Adrenal gland (tissue), 12 donors: ENCODE data around the gene SP8. TPM values are rescaled to one million over a fixed set of nuclear protein-coding genes. Genes with fewer than 3 reads are reported as not detected.

Source experiments
- DNase-seq, 7 donors: peaks; one replicate each; pipeline ENCODE4 v3.0.0-alpha.2; 2019 to 2020
- H3K27ac ChIP-seq, 5 donors: fragments of 200-600 bp; sonication (generic) in 4 of 5; 1 replicate in 3 of 5; 2 replicates in 2 of 5; pipeline versions ENCODE4 v1.5.1 to v1.8.0; 2016 to 2020; ENCODE audit warnings: mild to moderate bottlenecking in 1 of 5
- H3K27me3 ChIP-seq: fragments of 200-600 bp; 2 replicates; pipeline ENCODE4 v1.8.0; 2021
- H3K36me3 ChIP-seq, 2 donors: fragments of 200-600 bp; replicated peaks in 1 of 2; 1 replicate in 1 of 2; 2 replicates in 1 of 2; pipeline versions ENCODE4 v1.5.1 to v1.8.0; 2018 to 2022
- H3K4me1 ChIP-seq, 2 donors: fragments of 200-600 bp; replicated peaks in 1 of 2; 1 replicate in 1 of 2; 2 replicates in 1 of 2; pipeline versions ENCODE4 v1.5.1 to v1.8.0; 2018 to 2021
- H3K4me3 ChIP-seq, 4 donors: fragments of 200-600 bp; sonication (generic) in 3 of 4; one replicate each; pipeline ENCODE4 v1.5.1; 2016 to 2018
- H3K9me3 ChIP-seq, 3 donors: fragments of 200-600 bp; sonication (generic) in 1 of 3; replicated peaks in 1 of 3; 1 replicate in 2 of 3; 2 replicates in 1 of 3; pipeline versions ENCODE4 v1.5.1 to v1.8.0; 2016 to 2021
- POLR2A ChIP-seq, 2 donors: fragments of 450-650 bp; IDR thresholded peaks; one replicate each; pipeline ENCODE4 v1.6.1; 2017; ENCODE audit warnings: antibody characterized with exemption in 2 of 2, mild to moderate bottlenecking in 2 of 2, moderate library complexity in 1 of 2
- WGBS, 4 donors: extraction: QIAGEN DNeasy Blood & Tissue Kit in 2 of 4; methylation state at CpG; one replicate each; pipeline versions ENCODE4 v1.1.5 to v1.1.7; 2013 to 2017; 5-methylcytosine and 5-hydroxymethylcytosine counted together
- intact Hi-C, 2 donors: fragments of 100-400 bp; cut with DNase I; formaldehyde crosslinking; loops; one replicate each; pipeline versions ENCODE4 v1.14.1 to v1.15.0; 2022 to 2023
- polyA plus RNA-seq, 3 donors: library from polyadenylated mRNA; stranded (reverse); fragments of 200-250 nt in 2 of 3; fragments of 350-450 nt in 1 of 3; fragmentation: Illumina TruSeq in 1 of 3; extraction: RNeasy Lipid Tissue Mini Kit (QIAGEN cat#74804) in 1 of 3; gene quantifications; one replicate each; pipeline ENCODE4 v1.2.3, GENCODE V29; 2013 to 2014
- total RNA-seq, 9 donors: library from RNA; depleted of rRNA in 4 of 9; stranded (reverse); fragments of >200 nt in 4 of 9; fragments of 120-200 nt in 1 of 9; fragmentation: NEBNext Ultra II Directional in 1 of 9; extraction: Animal tissue kit (Norgen Biotek cat#: 25700) in 1 of 9; gene quantifications; one replicate each; pipeline versions ENCODE4 v1.1.0 to v1.2.4, GENCODE V29; 2013 to 2023
- TF ChIP-seq, protein P1 (sequence below), 6 experiments: fragments of 450-650 bp in 4 of 6; fragments of 200-600 bp in 2 of 6; sonication (generic) in 1 of 6; IDR thresholded peaks; 1 replicate in 5 of 6; 2 replicates in 1 of 6; pipeline versions ENCODE4 v1.5.1 to v1.8.0; 2016 to 2021; ENCODE audit warnings: antibody characterized with exemption in 6 of 6, mild to moderate bottlenecking in 2 of 6, moderate library complexity in 1 of 6
- donor health status: healthy with polysubstance abuse.
- donor health status: Bipolar disorder and iron deficiency.
- donor health status: DM: yes; HTN: yes; CAD: no.
- donor health status: DM: no; HTN: no; CAD: no.
- donor health status: DM: no; HTN: no; CAD: no.
- donor health status: DM: yes; HTN: yes; CAD: no.

SP8 gene
- total and polyA plus RNA-seq, 12 donors, result not detected

DNA sequence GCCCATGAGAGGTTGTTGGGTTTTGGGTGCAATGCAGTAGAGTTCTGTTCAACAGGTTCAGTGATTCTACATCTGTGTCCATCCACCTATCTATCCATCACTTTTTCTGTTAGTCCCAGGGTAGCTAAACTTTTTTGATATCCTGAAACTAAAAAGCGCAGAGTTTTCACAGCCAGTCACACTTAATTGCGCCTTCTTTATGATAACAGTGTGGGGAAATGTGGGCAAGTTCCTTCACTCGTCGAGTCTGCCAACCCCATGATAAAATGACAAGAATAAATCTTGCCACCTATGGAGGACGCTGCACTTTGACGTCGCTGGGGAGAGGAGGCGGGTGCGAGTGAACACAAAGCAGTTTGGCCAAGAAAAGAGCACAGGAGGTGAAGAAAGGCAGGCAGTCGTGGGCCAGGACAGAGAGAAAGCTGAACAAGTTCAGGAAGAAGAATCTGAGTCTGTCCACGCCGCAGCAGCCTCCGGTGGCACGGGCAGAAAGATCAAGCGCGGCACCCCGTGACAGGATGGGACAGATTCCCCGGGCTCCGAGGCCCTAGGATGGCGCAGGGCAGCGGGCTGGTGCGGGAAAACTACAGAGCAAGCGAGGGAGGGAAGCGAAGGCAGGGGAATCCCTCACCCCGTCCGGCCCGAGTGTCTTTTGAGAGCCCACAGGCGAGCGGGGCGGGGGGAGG is 9.2 kb downstream of the SP8 start:
- peak overlapping the region in 1 of 4 donors; percentile 40 for H3K4me3 ChIP-seq
- no peaks in the 10 kb centered on the region for H3K36me3 ChIP-seq
- H3K9me3 ChIP-seq, result no peaks in the 10 kb centered on the region
- peaks cover 97% of the 10 kb centered on the region for H3K27me3 ChIP-seq
- no peak overlapping the region for H3K27ac ChIP-seq
- intact Hi-C loops, result loop anchor here in 1 of 2 donors (10.0 kb wide), 1 partner anchor 477 kb away; no protein-coding TSS in a partner anchor
- TF ChIP-seq, protein P1, sequence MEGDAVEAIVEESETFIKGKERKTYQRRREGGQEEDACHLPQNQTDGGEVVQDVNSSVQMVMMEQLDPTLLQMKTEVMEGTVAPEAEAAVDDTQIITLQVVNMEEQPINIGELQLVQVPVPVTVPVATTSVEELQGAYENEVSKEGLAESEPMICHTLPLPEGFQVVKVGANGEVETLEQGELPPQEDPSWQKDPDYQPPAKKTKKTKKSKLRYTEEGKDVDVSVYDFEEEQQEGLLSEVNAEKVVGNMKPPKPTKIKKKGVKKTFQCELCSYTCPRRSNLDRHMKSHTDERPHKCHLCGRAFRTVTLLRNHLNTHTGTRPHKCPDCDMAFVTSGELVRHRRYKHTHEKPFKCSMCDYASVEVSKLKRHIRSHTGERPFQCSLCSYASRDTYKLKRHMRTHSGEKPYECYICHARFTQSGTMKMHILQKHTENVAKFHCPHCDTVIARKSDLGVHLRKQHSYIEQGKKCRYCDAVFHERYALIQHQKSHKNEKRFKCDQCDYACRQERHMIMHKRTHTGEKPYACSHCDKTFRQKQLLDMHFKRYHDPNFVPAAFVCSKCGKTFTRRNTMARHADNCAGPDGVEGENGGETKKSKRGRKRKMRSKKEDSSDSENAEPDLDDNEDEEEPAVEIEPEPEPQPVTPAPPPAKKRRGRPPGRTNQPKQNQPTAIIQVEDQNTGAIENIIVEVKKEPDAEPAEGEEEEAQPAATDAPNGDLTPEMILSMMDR (IDR thresholded peaks at IDR 0.05), result no peak
- no peak for TF ChIP-seq POLR2A (IDR thresholded peaks at IDR 0.05)
- peaks cover 0 to 11% of the 10 kb centered on the region in 2 donors for H3K4me1 ChIP-seq
- no peak for DNase-seq
- 7 to 9% (median 7%) methylated on average over 25 to 30 of the region's 30 CpGs for WGBS, 4 donors

DNA sequence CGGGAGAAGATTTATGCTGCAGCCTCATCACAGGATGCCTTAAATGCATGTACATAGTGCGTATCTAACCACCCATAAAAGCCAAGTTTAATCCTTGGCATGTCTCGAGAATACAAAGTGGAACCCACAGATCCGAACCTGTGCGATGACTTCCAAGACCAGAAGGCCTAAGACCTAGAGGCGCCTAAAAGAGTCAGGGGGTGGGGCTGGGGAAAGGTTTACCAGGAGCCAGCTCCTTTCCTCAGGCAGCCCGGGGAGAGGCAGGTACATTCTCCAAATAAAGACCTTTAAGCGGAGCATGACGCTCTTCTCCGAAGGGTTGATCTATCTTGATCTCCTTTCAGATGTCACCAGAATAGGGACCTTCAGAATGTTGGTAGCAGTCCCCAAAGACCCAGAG is 9.7 kb downstream of the SP8 start:
- Histone ChIP-seq H3K4me3 (no peak overlapping the region), H3K36me3 (no peaks in the 10 kb centered on the region), H3K9me3 (no peaks in the 10 kb centered on the region), H3K27ac (no peak overlapping the region), H3K4me1 (peaks cover 0 to 11% of the 10 kb centered on the region in 2 donors), H3K27me3 (peaks cover 92% of the 10 kb centered on the region)
- WGBS, 4 donors, result 21 to 26% (median 25%) methylated on average over 10 of the region's 10 CpGs
- no peak for DNase-seq
- TF ChIP-seq, protein P1 (IDR thresholded peaks at IDR 0.05), result no peak
- TF ChIP-seq POLR2A (IDR thresholded peaks at IDR 0.05), result no peak
- intact Hi-C loops, result loop anchor here in 1 of 2 donors (10.0 kb wide), 1 partner anchor 478 kb away; no protein-coding TSS in a partner anchor

DNA sequence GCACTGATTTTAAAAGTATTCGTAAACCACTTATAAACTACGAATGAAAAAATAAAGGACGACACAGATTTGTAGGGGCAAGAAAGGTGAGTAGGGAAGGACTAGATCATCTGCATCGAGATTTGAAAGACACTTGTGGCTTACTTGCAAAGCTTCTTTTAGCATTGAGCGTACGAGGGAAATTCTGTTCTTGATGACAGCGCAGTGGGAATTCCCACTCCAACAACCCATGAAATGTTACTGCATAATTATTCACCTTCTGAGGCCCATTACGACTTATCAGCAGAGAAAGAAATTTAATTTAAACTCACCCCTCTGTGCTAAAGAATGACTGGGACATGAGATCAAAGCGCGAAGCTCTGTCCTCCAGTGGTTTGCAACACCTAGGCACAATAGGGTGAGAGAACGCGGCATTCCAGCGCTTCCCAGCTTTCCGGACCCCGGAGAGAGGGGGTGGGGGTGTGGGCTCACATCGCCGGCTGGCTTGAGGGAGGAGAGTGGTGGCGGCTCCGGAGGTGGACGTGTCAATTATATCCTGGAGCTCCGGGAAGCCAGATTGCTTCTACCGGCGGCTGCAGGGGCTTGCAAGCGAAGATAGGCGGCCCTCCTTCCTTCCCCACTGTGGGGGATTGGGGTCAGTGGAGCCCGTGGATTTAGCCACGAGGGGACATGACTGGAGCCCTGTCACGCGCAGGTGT is 10.3 kb downstream of the SP8 start:
- TF ChIP-seq, protein P1 (IDR thresholded peaks at IDR 0.05), result no peak
- TF ChIP-seq POLR2A (IDR thresholded peaks at IDR 0.05), result no peak
- no peak overlapping the region for H3K27ac ChIP-seq
- intact Hi-C loops, result loop anchor here in 1 of 2 donors (10.0 kb wide), 1 partner anchor 478 kb away; no protein-coding TSS in a partner anchor
- no peaks in the 10 kb centered on the region for H3K36me3 ChIP-seq
- H3K27me3 ChIP-seq, result peaks cover 91% of the 10 kb centered on the region
- H3K4me1 ChIP-seq, result peaks cover 0 to 11% of the 10 kb centered on the region in 2 donors
- H3K9me3 ChIP-seq, result no peaks in the 10 kb centered on the region
- 10 to 18% (median 11%) methylated on average over 18 to 29 of the region's 29 CpGs for WGBS, 4 donors
- H3K4me3 ChIP-seq, result no peak overlapping the region
- no peak for DNase-seq

DNA sequence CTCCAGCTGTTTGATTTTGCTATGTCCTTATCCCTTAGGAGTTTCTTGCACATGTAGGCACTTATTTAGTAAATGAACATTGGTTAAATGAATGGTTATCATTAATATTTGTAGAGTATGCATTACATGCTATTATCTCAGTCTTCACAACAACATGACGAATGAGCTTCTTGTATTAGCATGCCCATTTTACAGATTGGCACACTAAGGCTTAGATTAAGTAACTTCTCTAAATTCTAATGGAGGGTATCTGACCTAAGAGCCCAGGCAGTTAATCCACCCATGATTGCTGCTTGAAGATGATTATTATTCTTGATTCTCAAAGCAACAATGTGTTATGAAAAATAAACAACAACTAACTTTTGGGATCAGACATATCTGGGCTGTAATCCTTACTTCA is 32.7 kb downstream of the SP8 start:
- no peak overlapping the region for H3K27ac ChIP-seq
- no peak overlapping the region for H3K4me3 ChIP-seq
- intact Hi-C loops, result no loop called here
- H3K36me3 ChIP-seq, result no peaks in the 10 kb centered on the region
- no peaks in the 10 kb centered on the region for H3K27me3 ChIP-seq
- no peak for DNase-seq
- H3K4me1 ChIP-seq, result no peaks in the 10 kb centered on the region
- 91 to 100% (median 92%) methylated on average over 1 of the region's 1 CpG for WGBS, 4 donors
- TF ChIP-seq, protein P1 (IDR thresholded peaks at IDR 0.05), result no peak
- TF ChIP-seq POLR2A (IDR thresholded peaks at IDR 0.05), result no peak
- no peaks in the 10 kb centered on the region for H3K9me3 ChIP-seq
